T47D (cell line): ENCODE data around the gene ATG9B.

ENCODE experiments used
- DNase-seq, 2 experiments: peaks; one replicate each; pipeline versions ENCODE4 v3.0.0 to v3.0.0-alpha.2; 2011 to 2012; ENCODE audit warnings: low read depth in 1 of 2, low spot score in 1 of 2
- JUND ChIP-seq: IDR thresholded peaks from 2 replicates; pipeline ENCODE4 v1.6.1; 2012; ENCODE audit warnings: low read depth
- in situ Hi-C: cut with HindIII; loops from 2 replicates; pipeline ENCODE4 v1.10.0; 2016; ENCODE audit warnings: low sequenced_read_pairs, low pct_unique_long_range_greater_than_20kb

Gene ATG9B

GRCh38 chr7:150978126-150978789, 46.0 kb downstream of the ATG9B start, which contains the start of gene KCNH2:
Gene KCNH2 (minus strand): TSS chr7:150978321. CDS start chr7:150977913, 408 bp downstream.
- in situ Hi-C loops = no loop called here
- no peak for TF ChIP-seq JUND
- peak in 1 of 2 experiments; percentile 55 for DNase-seq

- TF ChIP-seq JUND = no peak
- in situ Hi-C loops = no loop called here
- DNase-seq = no peak
Observed at GRCh38 chr7:150977382-150978125, 46.7 kb downstream of the ATG9B start.

- no peak for TF ChIP-seq JUND
- in situ Hi-C loops = no loop called here
- DNase-seq = no peak
Observed at GRCh38 chr7:150976529-150977381, 47.5 kb downstream of the ATG9B start.

- no peak for DNase-seq
- in situ Hi-C loops = no loop called here
- no peak for TF ChIP-seq JUND
Observed at GRCh38 chr7:150975536-150976319, 48.6 kb downstream of the ATG9B start.

- DNase-seq = peak; percentile 55 to 74
- no peak for TF ChIP-seq JUND
- in situ Hi-C loops = no loop called here
Observed at GRCh38 chr7:150974468-150975391, 49.6 kb downstream of the ATG9B start.

GRCh38 chr7:150973571-150974451, 50.5 kb downstream of the ATG9B start:
- in situ Hi-C loops = no loop called here
- TF ChIP-seq JUND = no peak
- DNase-seq = no peak

- DNase-seq = no peak
- TF ChIP-seq JUND = no peak
- in situ Hi-C loops = no loop called here
Observed at GRCh38 chr7:150972741-150973140, 51.6 kb downstream of the ATG9B start.

- DNase-seq = no peak
- no peak for TF ChIP-seq JUND
- in situ Hi-C loops = no loop called here
Observed at GRCh38 chr7:150972023-150972468, 52.2 kb downstream of the ATG9B start.

GRCh38 chr7:150971242-150972022, 52.9 kb downstream of the ATG9B start:
- in situ Hi-C loops = no loop called here
- TF ChIP-seq JUND = no peak
- DNase-seq = no peak

- no peak for DNase-seq
- TF ChIP-seq JUND = no peak
- in situ Hi-C loops = no loop called here
Observed at GRCh38 chr7:150970424-150970823, 53.9 kb downstream of the ATG9B start.
